H9 (cell line): ENCODE measurements around the gene ATE1. TPM values are rescaled to one million over a fixed set of nuclear protein-coding genes. Genes with fewer than 3 reads are reported as not detected.

ENCODE experiments used
- DNase-seq: peaks from one replicate; pipeline ENCODE4 v3.0.0-alpha.2; 2017
- H2AFZ ChIP-seq: one replicate; pipeline ENCODE4 v1.6.1; 2013; ENCODE audit warnings: mild to moderate bottlenecking, low read length, control low read depth, moderate library complexity
- H2AK5ac ChIP-seq: 2 replicates; pipeline ENCODE4 v1.6.1; 2013; ENCODE audit warnings: low read length, control low read depth, mixed read lengths; ENCODE audit not compliant: insufficient read length
- H2BK120ac ChIP-seq: one replicate; pipeline ENCODE4 v1.6.1; 2013; ENCODE audit warnings: low read depth, mild to moderate bottlenecking, low read length, control low read depth, inconsistent platforms; ENCODE audit not compliant: poor library complexity, severe bottlenecking
- H2BK12ac ChIP-seq: 2 replicates; pipeline ENCODE4 v1.6.1; 2013; ENCODE audit warnings: low read length, control low read depth, mixed read lengths, low read depth; ENCODE audit not compliant: insufficient read length
- H2BK15ac ChIP-seq: 2 replicates; pipeline ENCODE4 v1.6.1; 2013; ENCODE audit warnings: low read depth, low read length, control low read depth
- H2BK20ac ChIP-seq: one replicate; pipeline ENCODE4 v1.6.1; 2013; ENCODE audit warnings: low read depth, mild to moderate bottlenecking, low read length, control low read depth, inconsistent platforms; ENCODE audit not compliant: poor library complexity, severe bottlenecking
- H2BK5ac ChIP-seq: 2 replicates; pipeline ENCODE4 v1.6.1; 2013; ENCODE audit warnings: low read length, control low read depth, mixed read lengths; ENCODE audit not compliant: insufficient read length
- H3K14ac ChIP-seq: 2 replicates; pipeline ENCODE4 v1.6.1; 2013; ENCODE audit warnings: low read length, control low read depth; ENCODE audit not compliant: insufficient read depth
- H3K18ac ChIP-seq: 2 replicates; pipeline ENCODE4 v1.6.1; 2013; ENCODE audit warnings: low read depth, mild to moderate bottlenecking, mixed read lengths, low read length, control low read depth; ENCODE audit not compliant: insufficient read length
- H3K23ac ChIP-seq: 2 replicates; pipeline ENCODE4 v1.6.1; 2013; ENCODE audit warnings: low read length, control low read depth, mixed read lengths, low read depth; ENCODE audit not compliant: insufficient read length
- H3K23me2 ChIP-seq: 2 replicates; pipeline ENCODE4 v1.6.1; 2013; ENCODE audit warnings: low read depth, mild to moderate bottlenecking, mixed read lengths, low read length, control low read depth; ENCODE audit not compliant: insufficient read length, poor library complexity, severe bottlenecking
- H3K27ac ChIP-seq: 2 replicates; pipeline ENCODE4 v1.5.1; 2013; ENCODE audit warnings: low read length, control low read depth, mixed read lengths, low read depth; ENCODE audit not compliant: insufficient read length
- H3K27me3 ChIP-seq: 2 replicates; pipeline ENCODE4 v1.6.1; 2013; ENCODE audit warnings: low read length, control low read depth, inconsistent platforms; ENCODE audit not compliant: insufficient read depth
- H3K4ac ChIP-seq: 2 replicates; pipeline ENCODE4 v1.6.1; 2013; ENCODE audit warnings: low read depth, mild to moderate bottlenecking, control low read depth, inconsistent platforms, low read length, moderate library complexity
- H3K4me1 ChIP-seq: 2 replicates; pipeline ENCODE4 v1.6.1; 2013; ENCODE audit warnings: low read length, control low read depth, inconsistent platforms; ENCODE audit not compliant: insufficient read depth
- H3K4me2 ChIP-seq: 2 replicates; pipeline ENCODE4 v1.6.1; 2013; ENCODE audit warnings: low read length, control low read depth, mixed read lengths; ENCODE audit not compliant: insufficient read length, insufficient read depth
- H3K56ac ChIP-seq: 2 replicates; pipeline ENCODE4 v1.6.1; 2013; ENCODE audit warnings: low read depth, mild to moderate bottlenecking, mixed read lengths, low read length, control low read depth; ENCODE audit not compliant: insufficient read length
- H3K79me1 ChIP-seq: 2 replicates; pipeline ENCODE4 v1.6.1; 2013; ENCODE audit warnings: low read depth, mild to moderate bottlenecking, moderate library complexity, low read length, control low read depth, inconsistent platforms; ENCODE audit not compliant: insufficient read depth, poor library complexity, severe bottlenecking
- H3K79me2 ChIP-seq: 2 replicates; pipeline ENCODE4 v1.6.1; 2013; ENCODE audit warnings: low read length, control low read depth, inconsistent platforms; ENCODE audit not compliant: insufficient read depth
- H3K9ac ChIP-seq: 2 replicates; pipeline ENCODE4 v1.6.1; 2013; ENCODE audit warnings: low read length, control low read depth, mixed read lengths; ENCODE audit not compliant: insufficient read length; ENCODE audit errors: extremely low read depth
- H3K9me3 ChIP-seq: one replicate; pipeline ENCODE4 v1.6.1; 2013; ENCODE audit warnings: low read depth, low read length, inconsistent platforms; ENCODE audit not compliant: control insufficient read depth
- H3T11ph ChIP-seq: one replicate; pipeline ENCODE4 v1.6.1; 2013; ENCODE audit warnings: mild to moderate bottlenecking, low read length, control low read depth, inconsistent platforms
- H4K20me1 ChIP-seq: one replicate; pipeline ENCODE4 v1.6.1; 2013; ENCODE audit not compliant: control insufficient read depth, insufficient read length, insufficient read depth
- H4K5ac ChIP-seq: 2 replicates; pipeline ENCODE4 v1.6.1; 2013; ENCODE audit warnings: low read depth, mild to moderate bottlenecking, mixed read lengths, low read length, control low read depth; ENCODE audit not compliant: insufficient read length
- H4K8ac ChIP-seq: replicated peaks from 2 replicates; pipeline ENCODE4 v1.6.1; 2013; ENCODE audit warnings: low read length, control low read depth, mixed read lengths, low read depth; ENCODE audit not compliant: insufficient read length
- H4K91ac ChIP-seq: 2 replicates; pipeline ENCODE4 v1.6.1; 2013; ENCODE audit warnings: low read depth, mild to moderate bottlenecking, moderate library complexity, mixed read lengths, low read length, control low read depth; ENCODE audit not compliant: insufficient read length
- H3K27ac Mint-ChIP-seq, 3 experiments: 2 replicates in 2 of 3; 3 replicates in 1 of 3; pipeline ENCODE4 v1.8.0; 2020 to 2021; ENCODE audit warnings: mixed read lengths in 3 of 3, mild to moderate bottlenecking in 1 of 3, moderate library complexity in 1 of 3
- H3K27me3 Mint-ChIP-seq: 2 replicates; pipeline ENCODE4 v1.8.0; 2021; ENCODE audit warnings: low read depth, mild to moderate bottlenecking, moderate library complexity, mixed read lengths
- H3K36me3 Mint-ChIP-seq, 3 experiments: 2 replicates in 2 of 3; 3 replicates in 1 of 3; pipeline ENCODE4 v1.8.0; 2020 to 2021; ENCODE audit warnings: low read depth in 3 of 3, mixed read lengths in 3 of 3; ENCODE audit not compliant: insufficient read depth in 1 of 3
- H3K4me1 Mint-ChIP-seq, 2 experiments: 2 replicates each; pipeline ENCODE4 v1.8.0; 2020; ENCODE audit warnings: mixed read lengths in 2 of 2
- H3K4me3 Mint-ChIP-seq, 2 experiments: 2 replicates in 1 of 2; 3 replicates in 1 of 2; pipeline ENCODE4 v1.8.0; 2020 to 2021; ENCODE audit warnings: mild to moderate bottlenecking in 2 of 2, mixed read lengths in 2 of 2, moderate library complexity in 1 of 2
- H3K9me3 Mint-ChIP-seq, 2 experiments: 2 replicates in 1 of 2; 3 replicates in 1 of 2; pipeline ENCODE4 v1.8.0; 2020; ENCODE audit warnings: mild to moderate bottlenecking in 2 of 2, mixed read lengths in 2 of 2, moderate library complexity in 1 of 2
- WGBS: extraction: QIAGEN DNeasy Blood & Tissue Kit; methylation state at CpG from one replicate; pipeline ENCODE4 v1.1.7; 2013; ENCODE audit warnings: missing lambda C conversion rate, low lambda C conversion rate, mixed read lengths; ENCODE audit not compliant: insufficient read length; ENCODE audit errors: extremely low coverage; 5-methylcytosine and 5-hydroxymethylcytosine counted together
- total RNA-seq: library from RNA; stranded (reverse); gene quantifications from 2 replicates; pipeline ENCODE4 v1.2.1, GENCODE V29; 2021
- TF ChIP-seq, protein P1 (sequence below): fragments of 200-600 bp; sonication (generic); conservative IDR thresholded peaks from 3 replicates; pipeline ENCODE4 v1.8.0; 2021; ENCODE audit warnings: antibody characterized with exemption, mild to moderate bottlenecking

ATE1 gene
- total RNA-seq, 1 experiment from 2014 or later = 29.0 TPM

DNA sequence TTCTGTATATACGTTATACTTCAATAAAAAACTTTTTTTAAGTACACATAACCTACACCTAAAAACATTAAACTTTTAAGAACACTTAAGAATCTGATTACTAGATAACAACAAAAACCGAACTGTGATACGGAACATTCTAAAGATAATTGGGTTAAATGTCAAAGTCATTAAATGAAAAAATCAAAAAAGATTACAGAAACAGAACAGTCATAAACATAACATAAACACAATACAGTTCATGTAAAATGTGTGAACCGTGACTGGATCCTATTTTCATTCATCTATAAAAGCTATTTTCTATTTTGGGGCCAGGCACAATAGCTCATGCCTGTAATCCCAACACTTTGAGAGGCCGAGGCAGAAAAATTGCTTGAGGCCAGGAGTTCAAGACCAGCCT is 38.6 kb downstream of the ATE1 start:
- WGBS = 100% methylated on average over 1 of the region's 5 CpGs
- Histone ChIP-seq H3K14ac (no peak overlapping the region), H3K9me3 (no peaks in the 10 kb centered on the region), H3K23me2 (no peaks in the 10 kb centered on the region), H3K23ac (no peak overlapping the region), H3K4me1 (no peaks in the 10 kb centered on the region), H3K9ac (no peak overlapping the region), H2BK20ac (no peak overlapping the region), H4K5ac (no peak overlapping the region), H4K8ac (no peak overlapping the region), H2BK15ac (no peak overlapping the region), H3K27me3 (no peaks in the 10 kb centered on the region), H3K79me2 (no peaks in the 10 kb centered on the region), H2AK5ac (no peak overlapping the region), H3K4me2 (no peak overlapping the region), H3T11ph (no peak overlapping the region), H3K56ac (no peak overlapping the region), H2BK120ac (no peak overlapping the region), H3K27ac (no peak overlapping the region), H3K4ac (no peak overlapping the region), H2AFZ (no peak overlapping the region), H4K20me1 (no peaks in the 10 kb centered on the region), H2BK12ac (no peak overlapping the region), H2BK5ac (no peak overlapping the region), H3K79me1 (no peaks in the 10 kb centered on the region), H4K91ac (no peak overlapping the region), H3K18ac (no peak overlapping the region)
- Mint-ChIP-seq H3K4me3 (no peak overlapping the region), H3K9me3 (no peaks in the 10 kb centered on the region), H3K27ac (no peak overlapping the region), H3K27me3 (no peaks in the 10 kb centered on the region), H3K36me3 (peaks cover 4 to 26% (median 19%) of the 10 kb centered on the region in 3 experiments), H3K4me1 (peaks cover 28 to 29% of the 10 kb centered on the region in 2 experiments)
- TF ChIP-seq, protein P1, sequence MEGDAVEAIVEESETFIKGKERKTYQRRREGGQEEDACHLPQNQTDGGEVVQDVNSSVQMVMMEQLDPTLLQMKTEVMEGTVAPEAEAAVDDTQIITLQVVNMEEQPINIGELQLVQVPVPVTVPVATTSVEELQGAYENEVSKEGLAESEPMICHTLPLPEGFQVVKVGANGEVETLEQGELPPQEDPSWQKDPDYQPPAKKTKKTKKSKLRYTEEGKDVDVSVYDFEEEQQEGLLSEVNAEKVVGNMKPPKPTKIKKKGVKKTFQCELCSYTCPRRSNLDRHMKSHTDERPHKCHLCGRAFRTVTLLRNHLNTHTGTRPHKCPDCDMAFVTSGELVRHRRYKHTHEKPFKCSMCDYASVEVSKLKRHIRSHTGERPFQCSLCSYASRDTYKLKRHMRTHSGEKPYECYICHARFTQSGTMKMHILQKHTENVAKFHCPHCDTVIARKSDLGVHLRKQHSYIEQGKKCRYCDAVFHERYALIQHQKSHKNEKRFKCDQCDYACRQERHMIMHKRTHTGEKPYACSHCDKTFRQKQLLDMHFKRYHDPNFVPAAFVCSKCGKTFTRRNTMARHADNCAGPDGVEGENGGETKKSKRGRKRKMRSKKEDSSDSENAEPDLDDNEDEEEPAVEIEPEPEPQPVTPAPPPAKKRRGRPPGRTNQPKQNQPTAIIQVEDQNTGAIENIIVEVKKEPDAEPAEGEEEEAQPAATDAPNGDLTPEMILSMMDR = no peak
- no peak for DNase-seq
